Pulmonary artery endothelial cell (primary cell): ENCODE data around the gene SPATA2. TPM values are rescaled to one million over a fixed set of nuclear protein-coding genes. Genes with fewer than 3 reads are reported as not detected.
"Not testable (repeated sequence)": the region's sequence is repeated elsewhere in the genome, so short reads cannot be mapped to it uniquely, and the experiment has no call there.

Experiments used
- DNase-seq: peaks from one replicate; pipeline ENCODE4 v3.0.0-alpha.2; 2011; ENCODE audit warnings: low read depth, low spot score
- total RNA-seq: library from RNA; depleted of rRNA; stranded (reverse); fragments of >200 nt; gene quantifications from 2 replicates; pipeline ENCODE4 v1.2.3, GENCODE V29; 2014

The SPATA2 gene
- total RNA-seq: 1.2 and 1.3 TPM in 2 replicates

GRCh38 chr20:49915380-49916145 lies at the start of gene SPATA2:
TSS of gene SPATA2 (minus strand) at chr20:49915529. CDS start at chr20:49908490, 7,039 bp downstream.
- peak; percentile 77 for DNase-seq

GRCh38 chr20:49961413-49961812 lies 46.1 kb upstream of the SPATA2 start:
- DNase-seq: no peak

- not testable (repeated sequence) for DNase-seq
These were observed 42.0 kb upstream of the SPATA2 start for GRCh38 chr20:49957089-49957938.

GRCh38 chr20:49956689-49957088 lies 41.4 kb upstream of the SPATA2 start:
- DNase-seq: no peak

GRCh38 chr20:49955830-49956396 lies 40.6 kb upstream of the SPATA2 start:
- DNase-seq: not testable (repeated sequence)

- no peak for DNase-seq
These were observed 39.8 kb upstream of the SPATA2 start for GRCh38 chr20:49955167-49955566.

- no peak for DNase-seq
These were observed 35.8 kb upstream of the SPATA2 start for GRCh38 chr20:49951151-49951550.

- DNase-seq: no peak
These were observed 33.6 kb upstream of the SPATA2 start for GRCh38 chr20:49948809-49949507.

- no peak for DNase-seq
These were observed 32.8 kb upstream of the SPATA2 start for GRCh38 chr20:49948178-49948577.

GRCh38 chr20:49945701-49946477 lies 30.6 kb upstream of the SPATA2 start:
- DNase-seq: no peak

GRCh38 chr20:49945306-49945700 lies 30.0 kb upstream of the SPATA2 start:
- no peak for DNase-seq

GRCh38 chr20:49942942-49943341 lies 27.6 kb upstream of the SPATA2 start:
- no peak for DNase-seq

- no peak for DNase-seq
These were observed 27.0 kb upstream of the SPATA2 start for GRCh38 chr20:49942303-49942702.

GRCh38 chr20:49941456-49941855 lies 26.1 kb upstream of the SPATA2 start:
- DNase-seq: no peak

- peak; percentile 11 for DNase-seq
These were observed 23.1 kb upstream of the SPATA2 start for GRCh38 chr20:49938173-49939163.

- DNase-seq: no peak
These were observed 21.9 kb upstream of the SPATA2 start for GRCh38 chr20:49937027-49937929.

- DNase-seq: peak; percentile 57
These were observed 21.1 kb upstream of the SPATA2 start, which contains the start of gene RNF114 for GRCh38 chr20:49936153-49937026. TSS of gene RNF114 (plus strand) at chr20:49936397. CDS start at chr20:49936413, 16 bp downstream.
